Keratinocyte (primary cell): ENCODE data around the gene VAC14. TPM values are rescaled to one million over a fixed set of nuclear protein-coding genes. Genes with fewer than 3 reads are reported as not detected.
"Not testable (repeated sequence)": the region's sequence is repeated elsewhere in the genome, so short reads cannot be mapped to it uniquely, and the experiment has no call there.

ENCODE experiments used
- DNase-seq: peaks from one replicate; pipeline ENCODE4 v3.0.0-alpha.2; 2011; ENCODE audit warnings: low read depth, missing footprints, low spot score
- FAIRE-seq: peaks from 2 replicates; lab custom pipeline; 2011; peaks lifted over from hg19 to GRCh38; lab: Jason Lieb, UNC
- H2AFZ ChIP-seq: 2 replicates; pipeline ENCODE4 v1.6.0; 2012; ENCODE audit warnings: low read length, control low read depth, inconsistent platforms; ENCODE audit not compliant: control insufficient read depth
- H3K27ac ChIP-seq: 2 replicates; pipeline ENCODE4 v1.5.1; 2011; ENCODE audit warnings: low read length; ENCODE audit not compliant: control insufficient read depth, insufficient read depth
- H3K27me3 ChIP-seq: 3 replicates; pipeline ENCODE4 v1.6.0; 2011; ENCODE audit warnings: low read length; ENCODE audit not compliant: control insufficient read depth, insufficient read depth; ENCODE audit errors: extremely low read depth
- H3K36me3 ChIP-seq, 2 experiments: 2 replicates in 1 of 2; 3 replicates in 1 of 2; pipeline ENCODE4 v1.5.1; 2011; ENCODE audit warnings: low read length in 2 of 2, mild to moderate bottlenecking in 1 of 2; ENCODE audit not compliant: control insufficient read depth in 2 of 2, insufficient read depth in 2 of 2; ENCODE audit errors: extremely low read depth in 1 of 2
- H3K4me1 ChIP-seq: 3 replicates; pipeline ENCODE4 v1.5.1; 2011; ENCODE audit warnings: low read length; ENCODE audit not compliant: control insufficient read depth, insufficient read depth; ENCODE audit errors: extremely low read depth
- H3K4me2 ChIP-seq: 3 replicates; pipeline ENCODE4 v1.6.0; 2011; ENCODE audit warnings: low read depth, low read length; ENCODE audit not compliant: control insufficient read depth, insufficient read depth; ENCODE audit errors: extremely low read depth
- H3K4me3 ChIP-seq, 3 experiments: fragments of 200-600 bp in 1 of 3; sonication (generic) in 1 of 3; 2 replicates in 2 of 3; 3 replicates in 1 of 3; pipeline ENCODE4 v1.5.1; 2011 to 2016; ENCODE audit warnings: low read length in 3 of 3, mild to moderate bottlenecking in 3 of 3, control low read depth in 2 of 3, inconsistent platforms in 1 of 3, low read depth in 1 of 3, mixed read lengths in 1 of 3, mixed run types in 1 of 3, moderate library complexity in 1 of 3; ENCODE audit not compliant: control insufficient read depth in 2 of 3, insufficient read depth in 2 of 3; ENCODE audit errors: extremely low read depth in 1 of 3
- H3K79me2 ChIP-seq: 2 replicates; pipeline ENCODE4 v1.6.0; 2012; ENCODE audit warnings: low read length; ENCODE audit not compliant: control insufficient read depth, insufficient read depth
- H3K9ac ChIP-seq: 3 replicates; pipeline ENCODE4 v1.6.0; 2011; ENCODE audit warnings: low read length; ENCODE audit not compliant: control insufficient read depth, insufficient read depth; ENCODE audit errors: extremely low read depth
- H3K9me1 ChIP-seq: 3 replicates; pipeline ENCODE4 v1.6.0; 2011; ENCODE audit warnings: low read length; ENCODE audit not compliant: control insufficient read depth, insufficient read depth; ENCODE audit errors: extremely low read depth
- H3K9me3 ChIP-seq: 2 replicates; pipeline ENCODE4 v1.5.1; 2012; ENCODE audit warnings: low read depth, low read length; ENCODE audit not compliant: control insufficient read depth
- H4K20me1 ChIP-seq: 3 replicates; pipeline ENCODE4 v1.6.0; 2011; ENCODE audit warnings: low read length; ENCODE audit not compliant: control insufficient read depth, insufficient read depth; ENCODE audit errors: extremely low read depth
- CTCF ChIP-seq, 3 experiments: IDR thresholded peaks in 1 of 3; conservative IDR thresholded peaks in 1 of 3; optimal IDR thresholded peaks in 1 of 3; 2 replicates in 2 of 3; 3 replicates in 1 of 3; pipeline versions ENCODE3 to v1.5.1; 2011; ENCODE audit warnings: low read length in 3 of 3, mild to moderate bottlenecking in 3 of 3, moderate library complexity in 2 of 3, control low read depth in 1 of 3, inconsistent platforms in 1 of 3; ENCODE audit not compliant: insufficient read depth in 2 of 3; ENCODE audit errors: extremely low read depth in 1 of 3
- EZH2 ChIP-seq: IDR thresholded peaks from one replicate; pipeline ENCODE4 v1.6.1; 2012; ENCODE audit warnings: inconsistent platforms, mild to moderate bottlenecking, low read length, moderate library complexity
- dilution Hi-C: fragments of 300-500 bp; cut with MboI; formaldehyde crosslinking; loops from one replicate; pipeline ENCODE4 v1.7.0; 2020; ENCODE audit warnings: low sequenced_read_pairs; ENCODE audit not compliant: extremely low pct_ligation_motif_present
- polyA plus RNA-seq, 5 experiments: library from polyadenylated mRNA; depleted of rRNA in 3 of 5; stranded (reverse) in 3 of 5; stranded (forward) in 1 of 5; unstranded in 1 of 5; fragments of >200 nt; gene quantifications; 1 replicate in 1 of 5; 2 replicates in 3 of 5; 3 replicates in 1 of 5; pipeline versions ENCODE4 v1.2.1 to v1.2.3, GENCODE V29; 2011 to 2012; ENCODE audit warnings: missing spikeins in 2 of 5, low read depth in 1 of 5, low replicate concordance in 1 of 5

The VAC14 gene
- polyA plus RNA-seq, 1 donor (not counting 4 experiments of a cell fraction or from before 2014, with no cell fraction given), result 15.9 TPM

DNA sequence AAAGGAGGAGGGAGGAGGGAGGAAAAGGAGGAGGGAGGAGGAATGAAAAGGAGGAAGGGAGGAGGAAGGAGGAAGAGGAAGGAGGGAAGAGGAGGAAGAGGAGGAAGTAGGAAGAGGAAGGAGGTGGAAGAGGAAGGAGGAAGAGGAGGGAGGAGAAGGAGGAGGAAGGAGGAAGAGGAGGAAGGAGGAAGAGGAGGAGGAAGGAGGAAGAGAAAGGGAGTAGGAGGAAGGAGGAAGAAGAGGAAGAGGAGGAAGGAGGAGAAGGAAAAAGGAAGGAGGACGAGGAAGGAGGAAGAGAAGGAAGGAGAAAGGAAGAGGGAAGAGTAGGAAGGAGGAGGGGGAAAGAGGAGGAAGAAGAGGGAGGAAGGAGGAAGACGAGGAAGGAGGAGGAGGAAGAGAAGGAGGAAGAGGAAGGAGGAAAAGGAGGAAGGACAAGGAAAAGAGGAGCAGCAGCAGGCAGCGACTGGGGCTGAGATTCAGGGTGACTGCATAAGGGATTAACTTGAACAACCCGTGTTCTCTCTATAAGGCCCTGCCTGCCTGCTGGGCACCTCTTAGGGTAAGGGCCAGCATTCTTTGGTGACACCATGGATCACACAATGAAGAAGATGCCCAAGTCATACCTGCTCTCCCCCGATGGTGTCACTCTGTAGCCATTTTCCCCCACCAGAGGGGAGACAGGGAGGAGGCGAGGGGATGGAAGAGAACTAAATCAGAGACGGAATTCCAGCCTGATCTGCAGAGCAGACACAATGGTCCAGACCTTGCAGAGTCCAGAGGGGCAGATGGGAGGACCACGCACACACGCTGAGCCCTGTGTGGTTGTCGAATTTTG, 156.0 kb downstream of the VAC14 start:
- Histone ChIP-seq H3K79me2 (no peaks in the 10 kb centered on the region), H4K20me1 (no peaks in the 10 kb centered on the region), H3K9me3 (no peaks in the 10 kb centered on the region), H3K36me3 (no peaks in the 10 kb centered on the region), H3K4me1 (no peaks in the 10 kb centered on the region), H3K4me3 (no peak overlapping the region), H3K27ac (no peak overlapping the region), H2AFZ (no peak overlapping the region), H3K27me3 (no peaks in the 10 kb centered on the region), H3K4me2 (no peak overlapping the region), H3K9me1 (no peaks in the 10 kb centered on the region), H3K9ac (no peak overlapping the region)
- TF ChIP-seq CTCF (optimal IDR thresholded peaks at IDR 0.05 in 1 of 3, IDR thresholded peaks at IDR 0.05 in 1 of 3, conservative IDR thresholded peaks at IDR 0.05 in 1 of 3; ENCODE audit: extremely low read depth in 1 of 3, insufficient read depth in 2 of 3, low read length in 3 of 3), result no peak
- TF ChIP-seq EZH2, result no peak
- DNase-seq, result no peak
- dilution Hi-C loops, result no loop called here
- no peak for FAIRE-seq

- dilution Hi-C loops, DNase-seq, FAIRE-seq: not testable (repeated sequence)
Measured at GRCh38 chr16:70643264-70643663, 157.7 kb downstream of the VAC14 start.

More at GRCh38 chr16:70643264-70643663, 157.7 kb downstream of the VAC14 start:
- not testable (repeated sequence) for H3K4me3 ChIP-seq, H3K27me3 ChIP-seq, H3K9me1 ChIP-seq, H3K9ac ChIP-seq, H2AFZ ChIP-seq, H3K36me3 ChIP-seq, H3K27ac ChIP-seq, H3K9me3 ChIP-seq, H3K4me2 ChIP-seq, H4K20me1 ChIP-seq, H3K79me2 ChIP-seq
- peaks cover 11% of the 10 kb centered on the region for H3K4me1 ChIP-seq
